NCI-H2227 treated with DMSO at 0.1 percent for 48 hours (cell line): ENCODE data around the gene TIMD4.
"Not testable (repeated sequence)": the region's sequence is repeated elsewhere in the genome, so short reads cannot be mapped to it uniquely, and the experiment has no call there.

Source experiments
- DNase-seq: peaks from one replicate; lab custom pipeline; 2025; lab: John Stamatoyannopoulos, UW

TIMD4 gene

GRCh38 chr5:156963125-156963524 lies at the start of gene TIMD4:
Gene TIMD4, minus strand, starts transcription at chr5:156963226. Its CDS starts 28 bp downstream, at chr5:156963198.
- no peak for DNase-seq

- no peak for DNase-seq
Observed at GRCh38 chr5:157006262-157006661, 43.2 kb upstream of the TIMD4 start.

- no peak for DNase-seq
Observed at GRCh38 chr5:157004893-157005551, 42.0 kb upstream of the TIMD4 start.

- DNase-seq: no peak
Observed at GRCh38 chr5:156991714-156992113, 28.7 kb upstream of the TIMD4 start.

- DNase-seq: no peak
Observed at GRCh38 chr5:156984064-156984463, 21.0 kb upstream of the TIMD4 start.

- no peak for DNase-seq
Observed at GRCh38 chr5:156981481-156981880, 18.5 kb upstream of the TIMD4 start.

- no peak for DNase-seq
Observed at GRCh38 chr5:156974328-156974727, 11.3 kb upstream of the TIMD4 start.

- DNase-seq: no peak
Observed at GRCh38 chr5:156971848-156972525, 9.0 kb upstream of the TIMD4 start.

GRCh38 chr5:156971415-156971814 lies 8.4 kb upstream of the TIMD4 start:
- DNase-seq: no peak

GRCh38 chr5:156967386-156967785 lies 4.4 kb upstream of the TIMD4 start:
- not testable (repeated sequence) for DNase-seq

GRCh38 chr5:156956321-156956720 lies 6.7 kb downstream of the TIMD4 start:
- DNase-seq: no peak

GRCh38 chr5:156951359-156951758 lies 11.7 kb downstream of the TIMD4 start:
- no peak for DNase-seq

- no peak for DNase-seq
Observed at GRCh38 chr5:156950716-156951115, 12.3 kb downstream of the TIMD4 start.

- DNase-seq: no peak
Observed at GRCh38 chr5:156949424-156949823, 13.6 kb downstream of the TIMD4 start.

GRCh38 chr5:156947925-156948324 lies 15.1 kb downstream of the TIMD4 start:
- no peak for DNase-seq

GRCh38 chr5:156942064-156942463 lies 21.0 kb downstream of the TIMD4 start:
- no peak for DNase-seq

GRCh38 chr5:156940462-156940861 lies 22.6 kb downstream of the TIMD4 start:
- not testable (repeated sequence) for DNase-seq

GRCh38 chr5:156936972-156937371 lies 26.1 kb downstream of the TIMD4 start:
- DNase-seq: no peak

GRCh38 chr5:156934450-156935211 lies 28.4 kb downstream of the TIMD4 start:
- no peak for DNase-seq

GRCh38 chr5:156929366-156929948 lies 33.6 kb downstream of the TIMD4 start:
- DNase-seq: no peak

- no peak for DNase-seq
Observed at GRCh38 chr5:156927545-156927944, 35.5 kb downstream of the TIMD4 start.

GRCh38 chr5:156925767-156926166 lies 37.3 kb downstream of the TIMD4 start:
- not testable (repeated sequence) for DNase-seq
